ENCODE results near the gene SPRING1.
"Not testable (repeated sequence)": the region's sequence is repeated elsewhere in the genome, so short reads cannot be mapped to it uniquely, and the experiment has no call there.

SPRING1 gene

GRCh38 chr12:116737774-116738657 is at the start of gene SPRING1, which contains the start of gene RNFT2:
Gene SPRING1 (minus strand): TSS chr12:116738069. CDS start chr12:116737900, 169 bp downstream.
Gene RNFT2 (plus strand): TSS chr12:116738315. CDS start chr12:116740498, 2,183 bp downstream.
- DNase-seq = peak; percentile 99 to 100

GRCh38 chr12:116784238-116784612 is 46.4 kb upstream of the SPRING1 start:
- DNase-seq = no peak

- no peak for DNase-seq
Measured at GRCh38 chr12:116783525-116784237, 45.8 kb upstream of the SPRING1 start.

GRCh38 chr12:116780942-116781341 is 43.1 kb upstream of the SPRING1 start:
- DNase-seq = no peak

- no peak for DNase-seq
Measured at GRCh38 chr12:116779597-116779996, 41.7 kb upstream of the SPRING1 start.

- DNase-seq = no peak
Measured at GRCh38 chr12:116777245-116777644, 39.4 kb upstream of the SPRING1 start.

- DNase-seq = no peak
Measured at GRCh38 chr12:116774020-116774419, 36.2 kb upstream of the SPRING1 start.

DNA sequence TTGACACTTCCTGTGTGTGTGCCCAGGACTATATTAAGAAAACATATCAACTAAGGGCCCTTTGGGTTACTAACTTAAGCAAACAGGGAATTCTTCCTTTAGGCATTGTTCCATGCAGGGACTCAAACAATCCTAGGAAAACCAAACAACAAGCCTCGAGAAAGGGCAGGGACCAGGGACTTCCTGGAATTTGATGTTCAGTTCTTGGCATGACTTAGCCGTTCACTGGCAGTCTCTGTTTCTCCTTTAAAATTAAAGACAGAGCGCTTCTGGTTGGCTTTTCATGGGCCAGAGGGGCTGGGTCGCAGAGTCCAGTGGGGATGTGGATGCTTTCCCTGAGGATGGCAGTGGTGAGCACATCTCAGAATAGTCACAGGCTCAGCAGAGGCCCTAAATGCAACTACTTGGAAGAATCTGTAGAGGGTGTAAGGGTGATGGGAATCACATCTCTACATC is 35.4 kb upstream of the SPRING1 start:
- DNase-seq = no peak

- no peak for DNase-seq
Measured at GRCh38 chr12:116771651-116772050, 33.8 kb upstream of the SPRING1 start.

DNA sequence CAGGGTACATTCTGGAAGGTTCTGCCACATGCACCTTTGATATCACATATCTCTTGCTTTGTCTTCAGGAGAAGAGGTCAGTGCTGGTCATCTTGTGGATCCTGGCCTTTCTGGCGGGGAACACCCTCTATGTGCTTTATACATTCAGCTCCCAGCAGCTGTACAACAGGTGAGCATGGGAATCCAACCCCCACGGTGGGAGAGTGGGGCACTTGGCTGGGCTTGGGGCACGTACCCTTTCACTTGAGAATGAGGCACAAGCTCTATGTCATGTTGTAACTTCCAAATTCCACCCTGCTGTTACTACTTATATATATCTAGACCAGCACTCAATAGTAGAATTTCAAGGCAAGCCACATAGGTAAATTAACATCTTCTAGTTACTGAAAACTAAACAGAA is 28.9 kb upstream of the SPRING1 start:
- no peak for DNase-seq

- DNase-seq = no peak
Measured at GRCh38 chr12:116766285-116766684, 28.4 kb upstream of the SPRING1 start.

GRCh38 chr12:116765271-116765670 is 27.4 kb upstream of the SPRING1 start:
- DNase-seq = no peak

DNA sequence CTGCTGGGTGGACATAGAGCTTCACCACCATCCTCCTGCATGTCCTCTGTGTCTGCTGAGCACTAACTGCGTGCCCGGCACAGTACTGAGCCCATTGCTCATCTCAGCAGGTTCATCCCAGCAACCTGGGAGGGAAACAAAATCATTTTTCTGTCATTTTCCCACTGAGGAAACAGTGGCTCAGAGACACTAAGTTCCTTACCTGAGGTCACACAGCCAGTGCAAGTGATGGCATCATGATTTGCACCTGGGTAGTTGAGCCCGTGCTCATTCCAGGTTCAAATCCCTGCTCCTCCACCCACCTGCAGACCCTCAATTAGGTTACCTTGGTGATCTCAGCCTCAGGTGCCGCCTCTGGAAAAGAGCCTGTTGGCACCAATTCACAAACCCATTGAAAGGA is 23.6 kb upstream of the SPRING1 start:
- DNase-seq = no peak

GRCh38 chr12:116760622-116761020 is 22.8 kb upstream of the SPRING1 start:
- no peak for DNase-seq

DNA sequence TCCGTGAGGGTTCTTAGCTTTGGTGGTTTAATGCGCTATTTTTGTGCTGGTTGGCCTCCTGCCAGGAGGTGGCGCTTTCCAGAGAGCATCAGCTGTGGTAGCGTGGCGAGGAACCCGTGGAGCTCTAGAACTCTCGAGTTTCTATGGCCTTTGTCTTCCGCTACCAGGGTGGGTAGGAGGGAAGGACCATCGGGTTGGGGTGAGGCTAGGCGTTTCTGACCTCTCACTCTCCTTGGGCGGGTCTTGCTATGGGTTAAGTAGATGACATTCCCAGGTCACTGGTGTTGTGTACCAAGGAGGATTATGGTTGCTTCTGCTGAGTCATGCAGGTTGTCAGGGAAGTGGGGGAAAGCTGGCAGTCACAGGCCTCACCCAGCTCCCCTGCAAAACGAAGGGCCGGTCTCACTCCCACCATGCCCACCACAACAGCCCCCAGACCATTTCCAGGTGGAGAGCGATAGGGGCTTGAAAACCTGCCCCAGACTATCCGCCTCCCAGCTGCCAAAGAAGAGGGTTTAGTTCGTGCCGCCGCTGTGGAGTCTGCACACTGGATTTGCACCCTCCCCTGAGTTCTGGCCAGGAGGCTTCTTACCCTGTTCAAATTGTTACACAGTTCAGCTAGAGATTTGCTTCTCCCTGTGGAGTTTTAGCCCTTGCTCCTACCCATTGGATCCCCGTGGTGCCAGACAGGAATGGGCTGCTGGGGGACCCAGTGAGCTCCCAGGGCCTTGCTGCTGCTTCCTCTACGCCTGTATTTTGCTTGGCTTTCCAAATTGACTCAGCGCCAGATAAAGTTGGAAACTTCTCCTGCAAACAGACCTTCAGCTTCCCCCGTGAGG is 22.1 kb upstream of the SPRING1 start:
- DNase-seq = peak; percentile 22 to 35

DNA sequence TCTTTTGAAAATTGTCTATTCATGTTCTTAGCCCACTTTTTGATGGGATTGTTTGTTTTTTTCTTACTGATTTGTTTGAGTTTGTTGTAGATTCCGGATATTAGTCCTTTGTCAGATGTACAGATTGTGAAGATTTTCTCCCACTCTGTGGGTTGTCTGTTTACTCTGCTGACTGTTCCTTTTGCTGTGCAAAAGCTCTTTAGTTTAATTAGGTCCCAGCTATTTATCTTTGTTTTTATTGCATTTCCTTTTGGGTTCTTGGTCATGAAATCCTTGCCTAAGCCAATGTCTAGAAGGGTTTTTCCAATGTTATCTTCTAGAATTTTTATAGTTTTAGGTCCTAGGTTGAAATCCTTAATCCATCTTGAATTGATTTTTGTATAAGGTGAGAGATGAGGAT is 16.9 kb upstream of the SPRING1 start:
- DNase-seq = not testable (repeated sequence)

GRCh38 chr12:116754097-116754496 is 16.2 kb upstream of the SPRING1 start:
- DNase-seq = not testable (repeated sequence)

DNA sequence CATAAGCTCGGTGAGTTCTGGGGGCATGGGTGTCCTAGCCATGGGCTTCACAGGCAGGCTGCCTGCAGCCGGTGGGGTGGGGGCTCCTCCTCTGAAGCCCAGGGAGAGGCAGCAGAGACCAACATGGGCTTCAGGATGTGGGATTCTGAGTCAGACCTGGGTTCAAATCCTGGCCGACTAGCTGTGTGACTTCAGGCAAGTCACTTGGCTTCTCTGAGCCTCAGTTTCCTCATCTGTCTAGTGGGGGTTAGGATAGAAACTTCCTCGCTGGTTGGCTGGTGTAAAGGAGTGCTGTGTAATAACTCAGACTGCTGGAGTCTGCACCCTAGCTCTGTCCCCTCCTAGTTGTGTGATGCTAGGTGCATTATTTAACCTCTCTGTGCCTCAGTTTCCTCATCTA is 12.4 kb upstream of the SPRING1 start:
- no peak for DNase-seq

- no peak for DNase-seq
Measured at GRCh38 chr12:116749884-116750283, 12.0 kb upstream of the SPRING1 start.

GRCh38 chr12:116745554-116745953 is 7.7 kb upstream of the SPRING1 start:
- no peak for DNase-seq

DNA sequence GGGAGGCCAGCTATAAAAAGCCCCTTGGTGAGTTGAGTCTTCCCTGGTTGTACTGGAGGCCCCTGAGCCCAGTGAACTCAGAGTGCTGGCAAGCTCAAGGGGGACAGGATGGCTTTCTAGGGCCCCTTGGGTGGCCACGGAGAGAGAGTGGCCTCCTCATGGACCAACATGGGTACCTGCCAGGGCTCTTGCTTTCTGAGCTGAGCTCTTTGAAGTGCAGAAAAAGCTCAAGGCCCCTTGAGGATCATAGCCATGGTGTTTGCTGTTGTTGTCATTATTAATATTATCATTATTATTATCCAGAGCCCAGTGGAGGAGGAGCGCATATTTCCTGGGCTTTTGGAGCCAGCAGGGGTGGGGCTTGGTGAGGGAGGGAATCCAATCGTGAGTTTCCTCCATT is 6.9 kb upstream of the SPRING1 start:
- DNase-seq = no peak

DNA sequence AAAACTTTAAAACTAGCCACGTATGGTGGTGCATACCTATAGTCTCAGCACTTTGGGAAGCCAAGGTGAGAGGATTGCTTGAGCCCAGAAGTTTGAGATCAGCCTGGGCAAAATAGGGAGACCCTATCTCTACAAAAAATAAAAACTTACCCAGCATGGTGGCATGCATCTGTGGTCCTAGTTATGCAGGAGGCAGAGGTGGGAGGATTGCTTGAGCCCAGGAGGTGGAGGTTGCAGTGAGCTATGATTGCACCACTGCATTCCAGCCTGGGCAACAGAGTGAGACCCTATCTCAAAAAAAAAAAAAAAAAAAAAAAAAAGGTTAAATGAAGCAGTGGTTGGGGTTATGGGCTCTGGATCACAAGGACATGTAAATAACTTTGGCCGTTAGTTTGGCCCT is 4.9 kb upstream of the SPRING1 start:
- DNase-seq = not testable (repeated sequence)

- DNase-seq = no peak
Measured at GRCh38 chr12:116739381-116739887, 1.6 kb upstream of the SPRING1 start.
